ENCODE results near the gene ROBO4. TPM values are rescaled to one million over a fixed set of nuclear protein-coding genes. Genes with fewer than 3 reads are reported as not detected.

ROBO4 gene
- 10 to 100 TPM in 1 of 4 donors, 1 to 10 TPM in 3; 3.7 to 20.6 (median 5.4) TPM for total RNA-seq

DNA sequence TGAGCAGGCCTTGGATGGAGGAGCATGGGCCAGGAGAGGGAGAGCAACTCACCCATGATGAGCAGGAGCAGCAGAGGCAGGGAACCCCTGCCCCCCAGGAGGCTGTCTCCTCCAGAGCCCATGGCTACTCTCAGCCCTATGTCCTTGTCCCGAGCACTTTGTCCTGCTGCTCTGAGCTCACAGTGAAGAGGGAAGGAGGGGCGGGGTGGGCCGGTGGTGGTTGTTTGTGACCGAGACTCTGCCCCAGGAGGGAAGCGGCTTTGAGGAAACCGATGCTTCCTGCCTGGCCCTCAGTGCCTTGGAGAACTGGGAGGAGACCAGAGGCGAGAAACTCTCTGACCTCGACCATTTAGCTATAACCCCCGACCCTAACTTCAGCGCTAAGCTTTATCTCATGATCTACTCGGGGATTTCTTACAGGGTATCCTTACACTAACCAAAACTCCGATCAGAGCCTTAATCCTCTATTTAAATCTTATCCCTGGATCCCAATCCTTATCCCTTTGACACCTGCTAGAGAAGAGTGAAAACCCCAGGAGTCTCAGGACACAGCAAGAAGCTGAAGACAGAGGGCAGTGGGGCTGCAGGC lies at the start of gene ROBO4:
TSS of gene ROBO4 (minus strand) at position 192 of the 589 bp plus-strand sequence. CDS start at position 122, 70 bp downstream.
- Histone ChIP-seq H3K4me3 (peak within 1 kb of the TSS in 2 of 4 donors; percentile 11 to 28), H3K27me3 (no peaks in the 10 kb centered on the region), H3K36me3 (no peaks in the 10 kb centered on the region), H3K4me1 (no peaks in the 10 kb centered on the region), H3K9me3 (no peaks in the 10 kb centered on the region), H3K27ac (peak within 1 kb of the TSS in 3 of 4 donors; percentile 27 to 70 (median 63))
- DNase-seq: no peak
- no peak for TF ChIP-seq CTCF (IDR thresholded peaks at IDR 0.05)
- no peak for TF ChIP-seq POLR2A (IDR thresholded peaks at IDR 0.05)

DNA sequence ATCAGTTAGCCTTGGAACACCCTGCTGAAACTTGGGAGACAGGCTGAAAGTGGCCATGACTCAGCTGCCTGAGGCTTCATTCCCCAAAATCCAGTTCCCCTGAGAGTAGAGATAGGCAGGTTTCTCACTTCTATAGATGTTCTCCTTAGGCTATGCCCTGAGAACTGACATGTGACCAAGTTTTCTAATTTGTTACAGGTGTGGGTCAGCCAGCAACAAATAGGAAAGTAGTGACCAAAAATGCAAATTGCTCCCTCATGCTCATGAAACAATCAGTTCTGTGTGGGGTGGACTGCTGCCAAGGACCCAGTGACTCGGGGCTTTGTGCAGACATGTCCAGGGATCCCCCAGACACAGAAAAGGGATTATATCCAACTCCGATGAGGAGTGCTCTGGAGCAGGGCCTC lies 49.1 kb upstream of the ROBO4 start:
- TF ChIP-seq POLR2A (IDR thresholded peaks at IDR 0.05) (no peak), CTCF (IDR thresholded peaks at IDR 0.05) (no peak)
- Histone ChIP-seq H3K27me3 (no peaks in the 10 kb centered on the region), H3K4me3 (no peak overlapping the region), H3K36me3 (no peaks in the 10 kb centered on the region), H3K27ac (no peak overlapping the region), H3K4me1 (no peaks in the 10 kb centered on the region), H3K9me3 (no peaks in the 10 kb centered on the region)
- DNase-seq: no peak

DNA sequence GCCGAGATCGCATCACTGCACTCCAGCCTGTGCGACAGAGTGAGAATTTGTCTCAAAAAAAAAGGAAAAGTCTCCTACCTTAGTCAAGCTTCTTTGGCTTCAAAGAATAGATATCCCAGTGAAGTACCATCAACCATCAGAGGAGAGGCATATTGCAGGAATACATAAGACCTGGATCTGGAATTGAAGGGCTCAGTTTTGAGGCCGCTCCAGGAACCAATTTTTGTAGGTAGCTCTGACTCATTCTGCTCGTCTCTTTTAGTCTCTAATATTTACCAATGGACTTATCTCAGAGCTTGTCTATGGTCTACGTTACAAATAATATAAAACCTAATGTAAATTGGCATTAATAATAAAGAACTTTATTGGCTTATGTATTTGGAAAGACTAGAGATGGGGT lies 48.2 kb upstream of the ROBO4 start:
- Histone ChIP-seq H3K27ac (no peak overlapping the region), H3K36me3 (no peaks in the 10 kb centered on the region), H3K4me1 (no peaks in the 10 kb centered on the region), H3K27me3 (no peaks in the 10 kb centered on the region), H3K9me3 (no peaks in the 10 kb centered on the region), H3K4me3 (no peak overlapping the region)
- TF ChIP-seq CTCF (IDR thresholded peaks at IDR 0.05) (no peak), POLR2A (IDR thresholded peaks at IDR 0.05) (no peak)
- no peak for DNase-seq

GRCh38 chr11:124944565-124944964 lies 46.9 kb upstream of the ROBO4 start:
- Histone ChIP-seq H3K9me3 (no peaks in the 10 kb centered on the region), H3K4me1 (no peaks in the 10 kb centered on the region), H3K27ac (no peak overlapping the region), H3K4me3 (no peak overlapping the region), H3K36me3 (no peaks in the 10 kb centered on the region), H3K27me3 (no peaks in the 10 kb centered on the region)
- DNase-seq: no peak
- no peak for TF ChIP-seq CTCF (IDR thresholded peaks at IDR 0.05)
- no peak for TF ChIP-seq POLR2A (IDR thresholded peaks at IDR 0.05)

GRCh38 chr11:124943741-124944140 lies 46.1 kb upstream of the ROBO4 start:
- Histone ChIP-seq H3K9me3 (no peaks in the 10 kb centered on the region), H3K4me1 (no peaks in the 10 kb centered on the region), H3K27me3 (no peaks in the 10 kb centered on the region), H3K27ac (no peak overlapping the region), H3K36me3 (no peaks in the 10 kb centered on the region), H3K4me3 (no peak overlapping the region)
- TF ChIP-seq CTCF (IDR thresholded peaks at IDR 0.05) (no peak), POLR2A (IDR thresholded peaks at IDR 0.05) (no peak)
- DNase-seq: no peak

GRCh38 chr11:124943254-124943616 lies 45.6 kb upstream of the ROBO4 start:
- Histone ChIP-seq H3K27ac (no peak overlapping the region), H3K36me3 (no peaks in the 10 kb centered on the region), H3K9me3 (no peaks in the 10 kb centered on the region), H3K27me3 (no peaks in the 10 kb centered on the region), H3K4me3 (no peak overlapping the region), H3K4me1 (no peaks in the 10 kb centered on the region)
- TF ChIP-seq POLR2A (IDR thresholded peaks at IDR 0.05) (no peak), CTCF (IDR thresholded peaks at IDR 0.05) (no peak)
- DNase-seq: no peak

Data from Peyer's patch (tissue), 4 donors.